Purkinje cell (primary cell): ENCODE measurements around the gene CHRNB1. TPM values are rescaled to one million over a fixed set of nuclear protein-coding genes. Genes with fewer than 3 reads are reported as not detected.

ENCODE experiments used
- polyA plus RNA-seq: library from polyadenylated mRNA; unstranded; fragments of >200 nt; fragmentation: Nextera tagmentation; gene quantifications from 2 replicates; pipeline ENCODE4 v1.2.1, GENCODE V29; 2014

CHRNB1 gene, protein sequence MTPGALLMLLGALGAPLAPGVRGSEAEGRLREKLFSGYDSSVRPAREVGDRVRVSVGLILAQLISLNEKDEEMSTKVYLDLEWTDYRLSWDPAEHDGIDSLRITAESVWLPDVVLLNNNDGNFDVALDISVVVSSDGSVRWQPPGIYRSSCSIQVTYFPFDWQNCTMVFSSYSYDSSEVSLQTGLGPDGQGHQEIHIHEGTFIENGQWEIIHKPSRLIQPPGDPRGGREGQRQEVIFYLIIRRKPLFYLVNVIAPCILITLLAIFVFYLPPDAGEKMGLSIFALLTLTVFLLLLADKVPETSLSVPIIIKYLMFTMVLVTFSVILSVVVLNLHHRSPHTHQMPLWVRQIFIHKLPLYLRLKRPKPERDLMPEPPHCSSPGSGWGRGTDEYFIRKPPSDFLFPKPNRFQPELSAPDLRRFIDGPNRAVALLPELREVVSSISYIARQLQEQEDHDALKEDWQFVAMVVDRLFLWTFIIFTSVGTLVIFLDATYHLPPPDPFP
- 14.7 and 16.0 TPM in 2 replicates for polyA plus RNA-seq

DNA sequence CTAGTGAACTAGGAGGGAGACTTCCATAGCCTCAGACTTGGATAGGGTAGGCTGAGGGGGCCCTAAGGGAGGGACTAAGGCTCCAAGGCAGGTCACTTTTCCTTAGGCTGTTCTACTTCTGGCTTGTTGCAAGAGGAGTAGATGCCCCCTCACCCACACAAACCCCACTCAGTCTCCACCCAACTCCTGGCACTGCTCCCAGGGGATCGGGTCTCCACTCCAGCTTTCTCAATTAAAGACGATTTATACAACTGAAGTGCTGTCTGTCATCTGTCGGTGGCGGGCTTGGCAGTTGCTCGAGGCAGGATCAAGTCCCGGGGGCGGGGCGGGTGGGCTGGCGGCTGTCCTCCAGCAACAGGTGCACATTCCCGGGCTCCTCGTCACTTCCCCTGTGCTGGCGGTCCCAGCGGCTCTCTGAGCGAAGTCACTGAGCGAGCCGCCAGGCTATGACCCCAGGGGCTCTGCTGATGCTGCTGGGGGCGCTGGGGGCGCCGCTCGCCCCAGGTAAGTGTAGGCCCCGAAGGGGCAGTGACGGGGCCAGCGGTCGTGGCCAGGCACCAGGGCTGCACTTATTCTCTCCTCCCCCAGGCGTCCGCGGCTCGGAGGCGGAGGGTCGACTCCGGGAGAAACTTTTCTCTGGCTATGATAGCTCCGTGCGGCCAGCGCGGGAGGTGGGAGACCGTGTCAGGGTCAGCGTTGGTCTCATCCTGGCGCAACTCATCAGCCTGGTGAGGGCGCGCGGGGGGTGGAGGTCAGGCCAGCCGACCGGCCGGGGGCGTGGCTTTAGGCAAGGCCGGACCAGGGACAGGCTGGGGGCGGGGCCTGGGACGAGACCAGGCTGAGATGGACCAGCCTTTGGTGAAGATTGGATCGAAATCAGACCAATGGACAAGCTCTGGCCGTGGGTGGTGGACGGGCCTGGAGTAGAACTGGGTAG is at the start of gene CHRNB1:
CHRNB1 (plus strand) TSS at position 380 of the 937 bp plus-strand sequence; CDS start at position 447, 67 bp downstream.

DNA sequence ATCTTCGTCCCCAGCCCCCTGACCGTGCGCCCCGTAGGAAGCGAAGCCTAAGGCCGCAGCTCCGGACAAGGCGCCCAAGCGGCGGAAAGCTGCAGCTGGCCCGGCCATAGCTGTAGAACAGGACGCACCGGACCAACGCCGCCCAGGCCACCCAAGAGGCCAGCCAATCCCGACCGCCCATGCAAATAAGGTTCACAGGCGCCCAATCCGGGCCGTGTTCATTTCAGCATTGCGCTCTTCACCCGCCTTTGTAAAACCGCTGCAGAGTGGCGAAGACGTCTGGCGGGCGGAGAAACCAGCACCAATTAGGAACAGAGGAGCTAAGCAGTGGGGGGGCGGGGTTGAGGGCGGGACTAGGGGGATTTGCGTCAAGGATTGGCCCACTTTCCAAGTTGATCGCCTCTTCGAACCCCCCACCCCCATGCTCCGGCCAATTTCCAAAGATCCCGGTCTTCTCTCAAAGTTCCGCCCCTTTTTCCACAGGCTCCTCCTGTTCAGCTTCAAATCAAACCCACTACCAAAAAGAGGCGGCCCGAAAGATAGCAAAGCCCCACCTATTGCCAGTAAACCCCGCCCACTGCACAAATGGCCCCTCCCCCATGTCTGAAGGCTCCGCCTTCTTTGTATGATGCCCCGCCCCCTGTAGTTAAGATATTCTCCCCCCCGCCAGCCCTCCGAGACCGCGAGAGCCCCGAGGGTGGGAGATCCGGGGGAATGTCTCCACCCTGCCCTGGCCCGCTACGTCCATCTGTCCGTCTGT is 40.7 kb upstream of the CHRNB1 start, which contains the start of gene TMEM256:
TMEM256 (minus strand) TSS at position 121 of the 760 bp plus-strand sequence; CDS start at position 108, 13 bp downstream.

DNA sequence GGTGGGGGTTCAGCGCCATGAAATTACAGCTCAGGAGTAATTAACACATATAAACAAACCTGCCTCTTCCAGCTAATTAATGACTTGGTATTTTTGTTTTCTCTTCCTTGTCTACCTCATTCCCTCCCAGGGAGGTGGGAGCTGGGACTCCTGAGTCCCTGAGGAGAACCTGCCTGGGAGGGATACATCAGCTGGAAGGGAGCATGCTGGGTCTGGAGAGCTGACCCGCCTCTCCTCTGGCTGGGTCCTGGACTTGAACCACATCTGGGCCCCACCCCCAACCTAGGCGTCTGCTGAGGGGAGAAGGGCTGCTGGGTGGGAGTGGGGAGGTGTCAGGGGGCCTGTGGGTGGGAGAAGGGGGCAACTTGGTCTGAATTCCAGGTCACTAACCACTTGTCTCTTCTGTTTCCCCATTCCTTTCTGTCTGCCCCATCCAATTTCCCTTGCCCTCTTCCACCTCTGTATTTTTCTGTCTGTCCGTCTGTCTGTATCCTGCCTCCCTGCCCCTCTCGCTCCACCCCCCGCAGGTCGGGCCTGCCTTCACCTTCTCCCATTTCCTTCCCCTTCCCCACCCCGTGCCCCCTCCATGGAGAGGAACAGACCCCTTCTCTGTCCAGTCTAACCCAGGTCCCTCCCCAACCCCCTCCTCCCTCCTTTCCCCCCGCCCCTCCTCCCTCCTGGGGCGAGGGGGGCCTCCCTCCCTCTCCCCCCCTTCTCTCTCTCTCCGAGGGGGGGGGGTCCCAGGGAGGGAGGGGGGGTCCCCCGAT is 37.2 kb upstream of the CHRNB1 start, which contains the start of gene NLGN2:
NLGN2 (plus strand) TSS at position 361 of the 767 bp plus-strand sequence. CDS start 411 bp downstream, outside the sequence.

DNA sequence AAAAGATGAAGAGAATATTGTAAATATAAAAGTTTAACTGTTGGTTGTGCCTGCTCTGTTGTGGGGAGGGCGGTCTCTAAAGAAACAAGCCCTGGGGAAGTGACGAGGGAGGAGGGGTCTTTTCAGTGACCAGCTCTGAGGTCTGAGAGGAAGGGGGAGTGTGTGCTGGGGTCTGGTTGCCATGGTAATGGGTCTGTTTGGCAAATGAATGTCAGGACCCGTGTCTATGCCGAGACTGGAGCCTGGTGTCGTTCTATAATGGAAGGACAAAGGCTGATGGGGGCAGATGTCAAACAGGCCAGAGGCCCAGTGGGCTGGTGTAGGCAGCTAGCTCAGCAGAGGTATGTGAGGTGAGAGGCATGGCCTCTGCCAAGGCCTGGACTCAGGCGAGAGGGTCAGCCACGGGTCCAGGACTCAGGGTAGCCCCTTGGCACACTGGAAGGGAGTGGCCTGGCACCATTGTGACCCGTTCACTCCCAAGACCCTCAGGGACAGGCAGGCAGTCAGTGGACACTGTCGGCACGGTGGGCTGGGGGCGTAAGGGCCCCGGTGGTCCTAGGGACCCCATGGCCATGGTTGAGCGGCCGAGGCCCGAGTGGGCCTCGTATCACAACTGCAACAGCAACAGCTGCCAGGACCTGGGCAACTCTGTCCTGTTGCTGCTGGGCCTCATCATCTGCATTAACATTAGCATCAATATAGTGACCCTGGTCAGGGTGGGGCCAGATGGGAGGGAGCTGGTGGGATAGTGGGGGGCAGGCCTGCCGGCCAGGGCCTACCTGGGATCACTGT is 24.8 kb upstream of the CHRNB1 start, which contains the start of gene SPEM1:
SPEM1 (plus strand) TSS at position 506 of the 792 bp plus-strand sequence; CDS start at position 567, 61 bp downstream.

DNA sequence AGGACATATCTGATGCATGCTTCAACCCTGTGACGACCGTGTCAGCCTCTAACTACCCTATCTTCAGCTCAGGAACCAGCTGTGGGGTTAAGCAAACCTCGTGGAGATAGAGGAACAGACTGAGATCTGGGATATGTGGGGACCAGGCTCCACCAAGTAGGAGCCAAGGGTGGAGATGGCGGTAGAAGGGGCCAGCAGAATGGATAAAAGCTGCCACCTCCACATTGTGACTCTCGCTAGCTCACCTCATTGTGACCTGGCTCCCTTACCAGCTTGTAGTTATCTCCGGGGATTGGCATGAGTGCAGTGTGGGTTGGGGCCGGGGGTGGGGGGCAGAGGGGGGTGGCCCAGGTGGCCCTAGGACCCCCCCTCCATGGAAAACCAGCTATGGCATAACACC is 19.5 kb upstream of the CHRNB1 start, which contains the start of gene SPEM2:
SPEM2 (plus strand) TSS at position 301 of the 400 bp plus-strand sequence; CDS start at position 374, 73 bp downstream.

DNA sequence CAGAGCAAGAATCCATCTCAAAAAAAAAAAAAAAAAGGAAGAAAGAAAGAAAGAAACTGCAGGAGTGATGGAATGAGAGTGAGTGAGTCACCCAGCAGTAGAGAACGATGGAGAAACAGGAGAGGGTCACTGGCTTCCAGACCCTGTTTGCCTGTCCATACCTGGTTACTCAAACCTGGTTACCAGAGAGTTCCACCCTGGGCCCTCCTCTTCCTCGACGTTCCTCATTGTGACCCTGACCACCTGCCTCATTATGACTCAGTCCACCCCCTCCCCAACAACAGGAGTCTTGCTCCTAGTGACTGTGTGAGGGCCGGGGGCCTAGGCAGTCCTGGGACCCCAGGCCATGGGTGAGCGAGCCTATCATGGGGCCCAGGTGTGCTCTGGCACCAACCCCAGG is 16.3 kb upstream of the CHRNB1 start, which contains the start of gene SPEM3:
SPEM3 (plus strand) TSS at position 301 of the 400 bp plus-strand sequence; CDS start at position 347, 46 bp downstream.

GRCh38 chr17:7439462-7440112 is 5.3 kb upstream of the CHRNB1 start, which contains the start of gene FGF11:
FGF11 (plus strand) TSS chr17:7439512; CDS start chr17:7439621, 109 bp downstream.

GRCh38 chr17:7479213-7480088 is 34.6 kb downstream of the CHRNB1 start, which contains the start of gene ZBTB4:
ZBTB4 (minus strand) TSS chr17:7479631; CDS start chr17:7466801, 12,830 bp downstream.

DNA sequence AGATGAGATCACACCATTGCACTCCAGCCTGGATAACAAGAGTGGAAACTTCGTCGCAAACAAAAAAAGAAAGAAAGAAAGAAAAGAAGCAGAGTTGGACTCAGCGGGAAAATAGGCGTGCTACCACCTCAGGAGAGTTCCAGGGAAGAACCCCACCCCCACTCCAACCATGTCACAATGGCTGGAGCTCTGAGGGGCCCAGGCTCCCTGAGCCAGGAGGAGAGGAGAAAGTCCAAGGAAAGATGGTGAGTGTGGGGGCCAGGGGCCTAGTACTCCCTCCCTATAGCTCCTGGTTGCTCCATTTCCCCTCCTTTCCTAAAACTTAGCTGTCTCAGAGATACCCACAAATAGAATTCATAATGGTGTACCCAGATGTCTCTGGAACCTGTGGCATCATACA is 36.4 kb downstream of the CHRNB1 start, which contains the start of gene SLC35G6:
SLC35G6 (plus strand) TSS at position 172 of the 400 bp plus-strand sequence; CDS start at position 243, 71 bp downstream.

DNA sequence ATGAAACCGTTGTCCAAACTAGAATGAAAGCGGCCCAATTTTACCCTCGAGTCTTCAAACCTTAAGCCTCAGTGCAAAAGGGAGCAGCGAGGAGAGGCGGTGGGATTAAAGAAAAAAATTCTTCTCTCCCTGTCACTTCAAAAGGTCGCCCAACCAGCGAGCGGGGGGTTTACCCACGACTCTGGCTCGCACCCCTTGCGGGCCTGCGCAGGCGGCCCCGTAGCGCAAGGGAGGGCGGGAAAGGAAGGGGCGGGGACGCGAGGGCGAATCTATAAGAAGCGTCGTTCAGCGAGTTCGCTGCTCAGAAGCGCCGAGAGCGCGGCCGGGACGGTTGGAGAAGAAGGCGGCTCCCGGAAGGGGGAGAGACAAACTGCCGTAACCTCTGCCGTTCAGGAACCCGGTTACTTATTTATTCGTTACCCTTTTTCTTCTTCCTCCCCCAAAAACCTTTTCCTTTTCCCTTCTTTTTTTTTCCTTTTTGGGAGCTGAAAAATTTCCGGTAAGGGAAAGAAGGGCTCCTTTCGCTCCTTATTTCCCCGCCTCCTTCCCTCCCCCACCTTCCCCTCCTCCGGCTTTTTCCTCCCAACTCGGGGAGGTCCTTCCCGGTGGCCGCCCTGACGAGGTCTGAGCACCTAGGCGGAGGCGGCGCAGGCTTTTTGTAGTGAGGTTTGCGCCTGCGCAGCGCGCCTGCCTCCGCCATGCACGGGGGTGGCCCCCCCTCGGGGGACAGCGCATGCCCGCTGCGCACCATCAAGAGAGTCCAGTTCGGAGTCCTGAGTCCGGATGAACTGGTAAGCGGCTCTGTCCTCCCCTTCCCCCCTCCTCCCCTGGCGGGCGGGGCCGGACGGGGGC is 39.4 kb downstream of the CHRNB1 start, which contains the start of gene POLR2A:
POLR2A (plus strand) TSS at position 300 of the 852 bp plus-strand sequence.

Other genes starting within 250 kb of the CHRNB1 start
- gene DLG4, start 225.2 kb upstream of the CHRNB1 start, polyA plus RNA-seq, result 1.7 and 3.0 TPM in 2 replicates
- gene ACADVL, start 225.1 kb upstream of the CHRNB1 start, polyA plus RNA-seq, result 50.1 and 52.5 TPM in 2 replicates
- 0.91 and 1.8 TPM in 2 replicates for gene DVL2, start 210.5 kb upstream of the CHRNB1 start, polyA plus RNA-seq
- 8.9 and 12.1 TPM in 2 replicates for gene PHF23, start 205.6 kb upstream of the CHRNB1 start, polyA plus RNA-seq
- gene GABARAP, start 202.6 kb upstream of the CHRNB1 start, polyA plus RNA-seq, result 235 and 613 TPM in 2 replicates
- gene CTDNEP1, start 193.3 kb upstream of the CHRNB1 start, polyA plus RNA-seq, result 9.3 and 15.5 TPM in 2 replicates
- gene ELP5, start 192.8 kb upstream of the CHRNB1 start, polyA plus RNA-seq, result 15.8 and 16.6 TPM in 2 replicates
- gene CLDN7, start 182.6 kb upstream of the CHRNB1 start, polyA plus RNA-seq, result not detected in 2 replicates
- not detected in 2 replicates for gene SLC2A4, start 163.3 kb upstream of the CHRNB1 start, polyA plus RNA-seq
- gene YBX2, start 150.4 kb upstream of the CHRNB1 start, polyA plus RNA-seq, result not detected in 2 replicates
- 41.6 and 47.0 TPM in 2 replicates for gene EIF5A, start 137.4 kb upstream of the CHRNB1 start, polyA plus RNA-seq
- gene GPS2, start 129.7 kb upstream of the CHRNB1 start, polyA plus RNA-seq, result 42.5 and 54.6 TPM in 2 replicates
- 0.34 TPM in 1 of 2 replicates, not detected in the other for gene NEURL4, start 115.7 kb upstream of the CHRNB1 start, polyA plus RNA-seq
- gene ACAP1, start 108.5 kb upstream of the CHRNB1 start, polyA plus RNA-seq, result 4.1 and 5.8 TPM in 2 replicates
- gene KCTD11, start 92.9 kb upstream of the CHRNB1 start, polyA plus RNA-seq, result not detected in 2 replicates
- gene TMEM95, start 89.9 kb upstream of the CHRNB1 start, polyA plus RNA-seq, result not detected in 2 replicates
- 0.15 TPM in 1 of 2 replicates, not detected in the other for gene TNK1, start 64.0 kb upstream of the CHRNB1 start, polyA plus RNA-seq
- gene PLSCR3, start 50.5 kb upstream of the CHRNB1 start, polyA plus RNA-seq, result 1.3 and 1.8 TPM in 2 replicates
- 148 and 161 TPM in 2 replicates for gene TMEM256, start 41.0 kb upstream of the CHRNB1 start, polyA plus RNA-seq
- gene NLGN2, start 37.2 kb upstream of the CHRNB1 start, polyA plus RNA-seq, result 6.6 and 13.0 TPM in 2 replicates
- not detected in 2 replicates for gene SPEM1, start 24.7 kb upstream of the CHRNB1 start, polyA plus RNA-seq
- not detected in 2 replicates for gene SPEM2, start 19.4 kb upstream of the CHRNB1 start, polyA plus RNA-seq
- not detected in 2 replicates for gene SPEM3, start 16.2 kb upstream of the CHRNB1 start, polyA plus RNA-seq
- not detected in 2 replicates for gene TMEM102, start 9.6 kb upstream of the CHRNB1 start, polyA plus RNA-seq
- gene FGF11, start 5.5 kb upstream of the CHRNB1 start, polyA plus RNA-seq, result 1.2 and 2.0 TPM in 2 replicates
- 9.2 and 9.5 TPM in 2 replicates for gene ZBTB4, start 34.6 kb downstream of the CHRNB1 start, polyA plus RNA-seq
- gene SLC35G6, start 36.4 kb downstream of the CHRNB1 start, polyA plus RNA-seq, result not detected in 2 replicates
- 6.4 and 7.7 TPM in 2 replicates for gene POLR2A, start 39.3 kb downstream of the CHRNB1 start, polyA plus RNA-seq
- 1.9 and 5.1 TPM in 2 replicates for gene TNFSF12, start 104.0 kb downstream of the CHRNB1 start, polyA plus RNA-seq
- gene TNFSF13, start 113.7 kb downstream of the CHRNB1 start, polyA plus RNA-seq, result 0.28 TPM in 1 of 2 replicates, not detected in the other
- gene SENP3, start 116.9 kb downstream of the CHRNB1 start, polyA plus RNA-seq, result 2.3 and 3.2 TPM in 2 replicates
- 0.63 TPM in 1 of 2 replicates, not detected in the other for gene CD68, start 134.6 kb downstream of the CHRNB1 start, polyA plus RNA-seq
- 14.2 and 26.1 TPM in 2 replicates for gene MPDU1, start 138.8 kb downstream of the CHRNB1 start, polyA plus RNA-seq
- gene SOX15, start 145.0 kb downstream of the CHRNB1 start, polyA plus RNA-seq, result 5.0 and 6.3 TPM in 2 replicates
- gene FXR2, start 169.8 kb downstream of the CHRNB1 start, polyA plus RNA-seq, result 7.1 and 20.3 TPM in 2 replicates
- 107 and 126 TPM in 2 replicates for gene SAT2, start 182.8 kb downstream of the CHRNB1 start, polyA plus RNA-seq
- 2.5 TPM in 1 of 2 replicates, not detected in the other for gene SHBG, start 185.1 kb downstream of the CHRNB1 start, polyA plus RNA-seq
- 56.0 and 70.0 TPM in 2 replicates for gene ATP1B2, start 205.9 kb downstream of the CHRNB1 start, polyA plus RNA-seq
- 3.0 and 3.7 TPM in 2 replicates for gene TP53, start 242.4 kb downstream of the CHRNB1 start, polyA plus RNA-seq
- gene WRAP53, start 243.4 kb downstream of the CHRNB1 start, polyA plus RNA-seq, result 1.1 and 1.4 TPM in 2 replicates